Transverse colon (tissue), 4 donors: ENCODE results near the gene PTPRN2.

Experiments used
- CTCF ChIP-seq, 5 experiments: fragments of 200-600 bp in 3 of 5; fragments of 450-650 bp in 2 of 5; sonication (generic) in 3 of 5; IDR thresholded peaks; 1 replicate in 2 of 5; 2 replicates in 3 of 5; pipeline ENCODE4 v1.5.1; 2016 to 2017; ENCODE audit warnings: antibody characterized with exemption in 5 of 5, inconsistent platforms in 3 of 5, mild to moderate bottlenecking in 2 of 5, moderate library complexity in 1 of 5
- EP300 ChIP-seq: sonication (generic); formaldehyde crosslinking; IDR thresholded peaks from one replicate; pipeline ENCODE4 v1.6.1; 2017; ENCODE audit warnings: antibody characterized with exemption, low read depth
- POLR2A ChIP-seq: fragments of 450-650 bp; IDR thresholded peaks from one replicate; pipeline ENCODE4 v1.6.1; 2016; ENCODE audit warnings: antibody characterized with exemption, mild to moderate bottlenecking, moderate library complexity
- POLR2AphosphoS5 ChIP-seq, 3 donors: sonication (generic); formaldehyde crosslinking; IDR thresholded peaks; one replicate each; pipeline ENCODE4 v1.6.1; 2016; ENCODE audit warnings: antibody characterized with exemption in 3 of 3

GRCh38 chr7:158065340-158065739, 522.3 kb downstream of the PTPRN2 start:
- TF ChIP-seq POLR2A, result no peak
- no peak for TF ChIP-seq CTCF (IDR thresholded peaks at IDR 0.05)
- TF ChIP-seq POLR2AphosphoS5 (IDR thresholded peaks at IDR 0.05), result no peak
- TF ChIP-seq EP300, result no peak
